Liver (tissue), 3 donors: ENCODE data around the gene RSRP1.

Experiments used
- ATF3 ChIP-seq: IDR thresholded peaks from 2 replicates; pipeline ENCODE4 v1.6.1; 2016; ENCODE audit warnings: antibody characterized with exemption
- CTCF ChIP-seq: fragments of 150-350 bp; IDR thresholded peaks from 2 replicates; pipeline ENCODE4 v1.5.1; 2017; ENCODE audit warnings: improper control_type of control experiment, low read depth, low read length; ENCODE audit not compliant: missing input control
- GABPA ChIP-seq, 2 donors: IDR thresholded peaks in 1 of 2; conservative IDR thresholded peaks in 1 of 2; 2 replicates each; pipeline ENCODE4 v1.6.1; 2016; ENCODE audit warnings: antibody characterized with exemption in 2 of 2, mild to moderate bottlenecking in 1 of 2, moderate library complexity in 1 of 2
- HNF4A ChIP-seq, 2 donors: conservative IDR thresholded peaks; 2 replicates each; pipeline ENCODE4 v1.6.1; 2016; ENCODE audit warnings: antibody characterized with exemption in 2 of 2, mild to moderate bottlenecking in 2 of 2
- HNF4G ChIP-seq: IDR thresholded peaks from 2 replicates; pipeline ENCODE4 v1.6.1; 2016; ENCODE audit warnings: antibody characterized with exemption
- RAD21 ChIP-seq, 2 donors: IDR thresholded peaks; 2 replicates each; pipeline ENCODE4 v1.6.1; 2016; ENCODE audit warnings: antibody characterized with exemption in 2 of 2, mild to moderate bottlenecking in 2 of 2
- REST ChIP-seq: IDR thresholded peaks from 2 replicates; pipeline ENCODE4 v1.6.1; 2016; ENCODE audit warnings: antibody characterized with exemption, mild to moderate bottlenecking
- SP1 ChIP-seq: IDR thresholded peaks from 2 replicates; pipeline ENCODE4 v1.6.1; 2018; ENCODE audit warnings: antibody characterized with exemption, mild to moderate bottlenecking
- TAF1 ChIP-seq: conservative IDR thresholded peaks from 2 replicates; pipeline ENCODE4 v1.6.1; 2016; ENCODE audit warnings: antibody characterized with exemption, mild to moderate bottlenecking
- YY1 ChIP-seq: IDR thresholded peaks from 2 replicates; pipeline ENCODE4 v1.6.1; 2016; ENCODE audit warnings: antibody characterized with exemption, mild to moderate bottlenecking
- TF ChIP-seq, protein P1 (sequence below): IDR thresholded peaks from 2 replicates; pipeline ENCODE4 v1.6.1; 2016; ENCODE audit warnings: antibody characterized with exemption
- donor health status: healthy.
- donor health status: healthy.

- no peak for TF ChIP-seq CTCF
- no peak for TF ChIP-seq SP1
- TF ChIP-seq GABPA (IDR thresholded peaks at IDR 0.05 in 1 of 2, conservative IDR thresholded peaks at IDR 0.05 in 1 of 2), result no peak
- TF ChIP-seq TAF1, result no peak
- TF ChIP-seq, protein P1, sequence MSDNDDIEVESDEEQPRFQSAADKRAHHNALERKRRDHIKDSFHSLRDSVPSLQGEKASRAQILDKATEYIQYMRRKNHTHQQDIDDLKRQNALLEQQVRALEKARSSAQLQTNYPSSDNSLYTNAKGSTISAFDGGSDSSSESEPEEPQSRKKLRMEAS, result no peak
- no peak for TF ChIP-seq ATF3
- TF ChIP-seq YY1, result no peak
- TF ChIP-seq HNF4A (conservative IDR thresholded peaks at IDR 0.05), result no peak
- no peak for TF ChIP-seq REST
- no peak for TF ChIP-seq RAD21 (IDR thresholded peaks at IDR 0.05)
- TF ChIP-seq HNF4G, result no peak
Measured at GRCh38 chr1:25198663-25199252, 48.5 kb downstream of the RSRP1 start.
